ENCODE measurements around the gene RBM6. TPM values are rescaled to one million over a fixed set of nuclear protein-coding genes. Genes with fewer than 3 reads are reported as not detected.

RBM6 gene
- total and polyA plus RNA-seq, 7 donors, result 21.6 to 42.8 (median 29.8) TPM

DNA sequence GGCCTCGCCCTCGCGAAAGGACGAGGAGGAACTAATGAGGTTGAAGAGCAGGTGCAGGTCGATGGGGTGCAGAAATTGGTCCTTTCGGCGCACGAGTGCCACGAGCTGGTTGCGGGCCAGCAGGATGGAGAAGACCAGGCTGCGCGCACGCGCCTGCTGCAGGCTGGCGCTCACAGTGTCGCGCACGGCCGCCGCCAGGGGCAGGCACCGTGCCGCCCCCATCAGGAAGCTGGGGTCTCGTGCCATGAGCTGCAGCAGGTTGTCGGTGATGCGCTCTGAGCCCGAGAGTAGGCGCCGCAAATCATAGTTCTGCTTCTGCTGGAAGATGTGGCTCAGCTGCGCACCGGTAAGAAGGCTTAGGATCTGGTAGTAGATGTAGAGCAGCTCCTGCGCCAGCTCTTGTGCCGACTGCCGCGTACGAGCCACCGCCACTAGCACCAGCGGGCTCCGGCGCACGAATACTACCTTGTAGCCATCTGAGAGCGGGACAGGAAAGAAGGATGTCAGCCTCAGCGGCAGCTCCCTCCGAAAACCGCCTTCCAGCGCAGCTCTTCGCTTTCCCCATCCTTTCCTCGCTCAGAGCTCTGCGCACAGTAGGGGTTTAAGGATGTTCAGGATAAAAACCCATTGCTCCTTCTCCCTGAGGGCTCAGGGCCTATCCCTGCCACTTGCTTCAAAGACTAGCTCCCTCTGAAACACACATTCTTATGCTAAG lies 29.4 kb upstream of the RBM6 start:
- no peak for ATAC-seq
- 82 to 85% (median 83%) methylated on average over 48 of the region's 48 CpGs for WGBS, 3 donors
- H3K4me1 ChIP-seq, result peaks cover 7% of the 10 kb centered on the region
- peaks cover 0 to 45% of the 10 kb centered on the region in 2 donors for H3K36me3 ChIP-seq (ENCODE audit: insufficient read depth in 1 of 2, low read depth in 1 of 2)
- intact Hi-C loops (cut with DNase I), result no loop called here
- TF ChIP-seq, protein P1, sequence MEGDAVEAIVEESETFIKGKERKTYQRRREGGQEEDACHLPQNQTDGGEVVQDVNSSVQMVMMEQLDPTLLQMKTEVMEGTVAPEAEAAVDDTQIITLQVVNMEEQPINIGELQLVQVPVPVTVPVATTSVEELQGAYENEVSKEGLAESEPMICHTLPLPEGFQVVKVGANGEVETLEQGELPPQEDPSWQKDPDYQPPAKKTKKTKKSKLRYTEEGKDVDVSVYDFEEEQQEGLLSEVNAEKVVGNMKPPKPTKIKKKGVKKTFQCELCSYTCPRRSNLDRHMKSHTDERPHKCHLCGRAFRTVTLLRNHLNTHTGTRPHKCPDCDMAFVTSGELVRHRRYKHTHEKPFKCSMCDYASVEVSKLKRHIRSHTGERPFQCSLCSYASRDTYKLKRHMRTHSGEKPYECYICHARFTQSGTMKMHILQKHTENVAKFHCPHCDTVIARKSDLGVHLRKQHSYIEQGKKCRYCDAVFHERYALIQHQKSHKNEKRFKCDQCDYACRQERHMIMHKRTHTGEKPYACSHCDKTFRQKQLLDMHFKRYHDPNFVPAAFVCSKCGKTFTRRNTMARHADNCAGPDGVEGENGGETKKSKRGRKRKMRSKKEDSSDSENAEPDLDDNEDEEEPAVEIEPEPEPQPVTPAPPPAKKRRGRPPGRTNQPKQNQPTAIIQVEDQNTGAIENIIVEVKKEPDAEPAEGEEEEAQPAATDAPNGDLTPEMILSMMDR (IDR thresholded peaks at IDR 0.05), result no peak
- no peaks in the 10 kb centered on the region for H3K27me3 ChIP-seq (ENCODE audit: insufficient read depth in 3 of 3, low read length in 2 of 3)
- no peak overlapping the region for H3K27ac ChIP-seq
- H3K9me3 ChIP-seq, result no peaks in the 10 kb centered on the region
- DNase-seq, result no peak
- no peak overlapping the region for H3K4me3 ChIP-seq

DNA sequence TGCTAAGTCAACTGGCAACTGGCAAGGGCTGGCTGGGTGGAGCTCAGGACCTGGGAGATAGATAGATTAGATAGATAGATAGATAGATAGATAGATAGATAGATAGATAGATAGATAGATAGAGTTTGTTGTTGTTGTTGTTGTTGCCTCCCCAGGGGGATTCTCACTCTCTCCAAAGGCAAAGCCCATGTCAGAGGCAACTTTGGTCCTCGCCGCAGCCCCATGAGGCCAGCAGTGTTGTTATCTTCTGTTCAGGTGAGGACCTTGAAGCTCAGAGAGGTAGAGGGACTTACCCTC lies 28.9 kb upstream of the RBM6 start:
- ATAC-seq (no peak), DNase-seq (no peak)
- Histone ChIP-seq H3K9me3 (no peaks in the 10 kb centered on the region), H3K4me1 (peaks cover 2% of the 10 kb centered on the region), H3K27ac (no peak overlapping the region), H3K4me3 (no peak overlapping the region), H3K27me3 (ENCODE audit: insufficient read depth in 3 of 3, low read length in 2 of 3) (no peaks in the 10 kb centered on the region), H3K36me3 (ENCODE audit: insufficient read depth in 1 of 2, low read depth in 1 of 2) (peaks cover 0 to 45% of the 10 kb centered on the region in 2 donors)
- 97 to 98% (median 97%) methylated on average over 2 of the region's 2 CpGs for WGBS, 3 donors
- intact Hi-C loops (cut with DNase I), result no loop called here
- TF ChIP-seq, protein P1 (IDR thresholded peaks at IDR 0.05), result no peak

DNA sequence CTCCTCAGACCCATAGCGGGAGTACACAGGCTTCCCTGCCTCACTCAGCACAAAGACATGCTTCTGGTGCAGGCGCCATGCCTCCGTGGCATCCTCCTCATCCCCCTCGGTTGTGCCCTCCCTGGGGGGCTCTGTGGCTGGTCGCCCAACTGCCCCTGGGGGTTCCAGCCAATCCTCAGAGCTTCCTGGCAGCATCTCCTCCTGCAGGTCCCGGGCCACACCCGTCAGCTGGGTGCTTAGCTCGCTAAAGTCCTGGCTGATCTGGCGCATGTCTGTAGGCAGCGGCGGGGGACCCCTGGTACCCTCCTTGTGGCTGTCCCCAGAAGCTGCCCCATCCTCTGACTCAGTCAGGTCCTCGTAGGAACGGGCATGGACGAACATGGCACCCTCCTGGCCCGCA lies 28.3 kb upstream of the RBM6 start:
- Histone ChIP-seq H3K27me3 (ENCODE audit: insufficient read depth in 3 of 3, low read length in 2 of 3) (no peaks in the 10 kb centered on the region), H3K4me3 (no peak overlapping the region), H3K4me1 (no peaks in the 10 kb centered on the region), H3K9me3 (no peaks in the 10 kb centered on the region), H3K36me3 (ENCODE audit: insufficient read depth in 1 of 2, low read depth in 1 of 2) (peaks cover 0 to 45% of the 10 kb centered on the region in 2 donors), H3K27ac (no peak overlapping the region)
- DNase-seq (no peak), ATAC-seq (no peak)
- TF ChIP-seq, protein P1 (IDR thresholded peaks at IDR 0.05), result no peak
- WGBS, 3 donors, result 90 to 91% (median 90%) methylated on average over 15 of the region's 15 CpGs
- intact Hi-C loops (cut with DNase I), result no loop called here

DNA sequence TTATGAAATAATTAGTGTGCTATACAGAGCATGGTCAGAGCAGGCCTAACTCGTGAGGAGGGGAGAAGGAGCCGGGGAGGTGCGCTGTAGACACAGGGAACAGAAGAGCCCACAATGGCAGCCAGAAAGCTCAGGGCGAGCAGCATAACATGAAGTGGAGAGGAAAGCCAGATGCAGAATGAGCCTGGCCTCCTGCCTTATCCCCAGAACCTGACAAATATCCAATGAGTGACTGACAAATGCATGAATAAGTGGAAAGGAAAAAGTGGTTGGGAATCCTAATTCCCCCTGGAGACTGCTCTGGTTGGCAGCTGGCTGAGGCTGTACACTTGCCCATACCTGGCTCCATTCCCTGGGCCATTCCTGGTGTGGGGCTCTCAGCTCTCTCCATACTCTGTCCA lies 27.1 kb upstream of the RBM6 start:
- no peak overlapping the region for H3K27ac ChIP-seq

More for the DNA sequence above, 27.1 kb upstream of the RBM6 start:
- no peaks in the 10 kb centered on the region for H3K27me3 ChIP-seq (ENCODE audit: insufficient read depth in 3 of 3, low read length in 2 of 3)
- H3K36me3 ChIP-seq (ENCODE audit: insufficient read depth in 1 of 2, low read depth in 1 of 2), result peaks cover 0 to 45% of the 10 kb centered on the region in 2 donors
- DNase-seq, result no peak
- H3K4me1 ChIP-seq, result no peaks in the 10 kb centered on the region
- intact Hi-C loops (cut with DNase I), result no loop called here
- WGBS, 3 donors, result 50 to 68% (median 60%) methylated on average over 4 of the region's 4 CpGs
- H3K9me3 ChIP-seq, result no peaks in the 10 kb centered on the region
- H3K4me3 ChIP-seq, result no peak overlapping the region
- TF ChIP-seq, protein P1 (IDR thresholded peaks at IDR 0.05), result no peak
- ATAC-seq, result peak in 2 of 4 donors; percentile 36 to 44

All from psoas muscle (tissue), 8 donors.